Gastrocnemius medialis (tissue), 4 donors: ENCODE measurements around the gene MYL7.

Source experiments
- POLR2A ChIP-seq, 2 donors: fragments of 450-650 bp; IDR thresholded peaks; one replicate each; pipeline ENCODE4 v1.6.1; 2017; ENCODE audit warnings: antibody characterized with exemption in 2 of 2, mild to moderate bottlenecking in 2 of 2, moderate library complexity in 2 of 2
- TF ChIP-seq, protein P1 (sequence below), 5 experiments: fragments of 450-650 bp in 3 of 5; fragments of 200-600 bp in 2 of 5; sonication (generic) in 2 of 5; IDR thresholded peaks in 4 of 5; conservative IDR thresholded peaks in 1 of 5; 1 replicate in 4 of 5; 2 replicates in 1 of 5; pipeline ENCODE4 v1.5.1; 2016 to 2019; ENCODE audit warnings: antibody characterized with exemption in 5 of 5, mild to moderate bottlenecking in 3 of 5, moderate library complexity in 3 of 5

DNA sequence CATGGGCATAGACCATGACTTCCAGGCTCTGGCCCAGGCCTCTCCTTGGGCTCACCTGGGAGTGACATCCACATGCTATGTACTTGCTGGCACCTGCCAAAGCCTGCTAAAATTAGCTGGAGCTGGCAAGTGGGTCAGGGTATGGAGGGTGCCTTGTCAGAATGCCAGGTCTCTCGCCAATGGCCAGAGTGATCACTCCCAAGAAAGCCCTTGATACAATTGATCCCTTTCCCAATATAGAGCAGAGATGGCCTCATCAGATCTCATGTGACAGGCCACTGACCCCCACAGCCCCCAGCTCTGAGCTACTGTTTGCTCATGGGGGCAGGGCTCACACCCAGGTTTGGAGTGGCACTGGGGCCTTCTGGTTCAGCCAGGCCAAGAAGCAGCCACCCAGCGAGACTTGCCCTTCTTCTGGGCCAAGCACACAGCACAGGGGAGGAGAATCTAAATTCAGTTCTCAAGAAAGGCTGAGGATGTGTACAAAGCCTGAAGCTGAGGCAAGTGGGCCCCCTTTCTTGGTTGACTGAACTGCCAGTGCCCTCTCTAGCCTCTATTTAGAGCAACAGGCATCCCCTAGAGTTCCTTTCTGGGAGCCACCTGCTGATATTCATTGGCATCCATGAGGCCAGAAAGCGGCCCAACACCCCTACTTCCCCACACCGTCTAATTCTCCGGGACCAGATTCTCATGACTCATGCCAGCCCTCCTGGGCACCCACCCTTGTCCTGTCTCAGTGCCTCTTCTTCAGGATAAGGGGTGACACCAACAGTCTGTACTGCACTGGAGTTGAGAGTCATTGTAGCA, 18.9 kb upstream of the MYL7 start:
- TF ChIP-seq POLR2A (IDR thresholded peaks at IDR 0.05): no peak
- TF ChIP-seq, protein P1, sequence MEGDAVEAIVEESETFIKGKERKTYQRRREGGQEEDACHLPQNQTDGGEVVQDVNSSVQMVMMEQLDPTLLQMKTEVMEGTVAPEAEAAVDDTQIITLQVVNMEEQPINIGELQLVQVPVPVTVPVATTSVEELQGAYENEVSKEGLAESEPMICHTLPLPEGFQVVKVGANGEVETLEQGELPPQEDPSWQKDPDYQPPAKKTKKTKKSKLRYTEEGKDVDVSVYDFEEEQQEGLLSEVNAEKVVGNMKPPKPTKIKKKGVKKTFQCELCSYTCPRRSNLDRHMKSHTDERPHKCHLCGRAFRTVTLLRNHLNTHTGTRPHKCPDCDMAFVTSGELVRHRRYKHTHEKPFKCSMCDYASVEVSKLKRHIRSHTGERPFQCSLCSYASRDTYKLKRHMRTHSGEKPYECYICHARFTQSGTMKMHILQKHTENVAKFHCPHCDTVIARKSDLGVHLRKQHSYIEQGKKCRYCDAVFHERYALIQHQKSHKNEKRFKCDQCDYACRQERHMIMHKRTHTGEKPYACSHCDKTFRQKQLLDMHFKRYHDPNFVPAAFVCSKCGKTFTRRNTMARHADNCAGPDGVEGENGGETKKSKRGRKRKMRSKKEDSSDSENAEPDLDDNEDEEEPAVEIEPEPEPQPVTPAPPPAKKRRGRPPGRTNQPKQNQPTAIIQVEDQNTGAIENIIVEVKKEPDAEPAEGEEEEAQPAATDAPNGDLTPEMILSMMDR (IDR thresholded peaks at IDR 0.05 in 4 of 5, conservative IDR thresholded peaks at IDR 0.05 in 1 of 5): no peak
